ENCODE measurements around the gene RPS2.
A peak's percentile ranks its signal among the peaks of the same experiment; 100 is the strongest.

The RPS2 gene

DNA sequence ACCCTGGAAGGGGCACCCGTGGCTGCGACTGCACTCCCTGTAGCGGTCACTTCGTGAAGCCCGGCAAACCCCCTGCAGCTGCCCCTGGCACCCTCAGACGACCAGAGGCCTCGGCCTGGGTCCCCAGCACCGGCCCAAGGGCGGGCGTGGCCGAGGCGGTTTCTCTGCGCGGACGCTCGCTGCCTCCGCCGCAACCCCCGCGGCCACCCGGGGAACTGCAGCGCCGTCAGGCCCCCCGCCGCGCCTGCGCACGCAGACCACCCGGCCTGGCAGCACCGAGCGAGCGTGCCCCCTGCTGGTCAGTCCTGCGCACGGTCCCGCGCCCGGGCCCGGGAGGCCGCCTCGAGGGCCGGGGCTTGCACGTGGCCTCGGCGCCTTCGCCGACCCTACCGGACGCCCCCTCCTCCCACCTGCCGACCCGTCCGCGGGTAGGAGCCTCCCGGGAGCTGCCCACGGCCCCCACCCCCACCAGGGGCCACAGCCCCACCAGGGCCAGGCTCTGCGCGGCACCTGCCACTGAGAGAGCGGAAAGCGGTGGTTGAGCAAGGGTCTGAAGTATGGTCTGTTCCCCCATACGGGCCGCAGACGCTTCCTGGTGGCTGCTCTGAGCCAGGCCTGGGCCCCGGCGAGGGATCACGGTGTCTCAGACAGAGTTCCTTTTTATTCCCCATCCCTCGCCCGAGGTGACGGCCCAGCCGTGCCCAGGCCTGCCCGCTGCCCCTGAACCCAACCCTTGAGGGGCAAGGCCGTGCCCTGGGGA lies 34.9 kb downstream of the RPS2 start:
- no peaks in the 10 kb centered on the region for H3K27me3 ChIP-seq (ENCODE audit: insufficient read depth, low read depth, severe bottlenecking)
- TF ChIP-seq, protein P1, sequence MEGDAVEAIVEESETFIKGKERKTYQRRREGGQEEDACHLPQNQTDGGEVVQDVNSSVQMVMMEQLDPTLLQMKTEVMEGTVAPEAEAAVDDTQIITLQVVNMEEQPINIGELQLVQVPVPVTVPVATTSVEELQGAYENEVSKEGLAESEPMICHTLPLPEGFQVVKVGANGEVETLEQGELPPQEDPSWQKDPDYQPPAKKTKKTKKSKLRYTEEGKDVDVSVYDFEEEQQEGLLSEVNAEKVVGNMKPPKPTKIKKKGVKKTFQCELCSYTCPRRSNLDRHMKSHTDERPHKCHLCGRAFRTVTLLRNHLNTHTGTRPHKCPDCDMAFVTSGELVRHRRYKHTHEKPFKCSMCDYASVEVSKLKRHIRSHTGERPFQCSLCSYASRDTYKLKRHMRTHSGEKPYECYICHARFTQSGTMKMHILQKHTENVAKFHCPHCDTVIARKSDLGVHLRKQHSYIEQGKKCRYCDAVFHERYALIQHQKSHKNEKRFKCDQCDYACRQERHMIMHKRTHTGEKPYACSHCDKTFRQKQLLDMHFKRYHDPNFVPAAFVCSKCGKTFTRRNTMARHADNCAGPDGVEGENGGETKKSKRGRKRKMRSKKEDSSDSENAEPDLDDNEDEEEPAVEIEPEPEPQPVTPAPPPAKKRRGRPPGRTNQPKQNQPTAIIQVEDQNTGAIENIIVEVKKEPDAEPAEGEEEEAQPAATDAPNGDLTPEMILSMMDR (IDR thresholded peaks at IDR 0.05; ENCODE audit: low read depth, low read length): peak; percentile 90
- peak; percentile 86 for DNase-seq
- H3K27ac ChIP-seq: peak overlapping the region; percentile 52
- H3K9me3 ChIP-seq (ENCODE audit: severe bottlenecking): no peaks in the 10 kb centered on the region
- H3K36me3 ChIP-seq: no peaks in the 10 kb centered on the region
- peak overlapping the region; percentile 48 for H3K4me3 ChIP-seq (ENCODE audit: low read depth, low read length)

DNA sequence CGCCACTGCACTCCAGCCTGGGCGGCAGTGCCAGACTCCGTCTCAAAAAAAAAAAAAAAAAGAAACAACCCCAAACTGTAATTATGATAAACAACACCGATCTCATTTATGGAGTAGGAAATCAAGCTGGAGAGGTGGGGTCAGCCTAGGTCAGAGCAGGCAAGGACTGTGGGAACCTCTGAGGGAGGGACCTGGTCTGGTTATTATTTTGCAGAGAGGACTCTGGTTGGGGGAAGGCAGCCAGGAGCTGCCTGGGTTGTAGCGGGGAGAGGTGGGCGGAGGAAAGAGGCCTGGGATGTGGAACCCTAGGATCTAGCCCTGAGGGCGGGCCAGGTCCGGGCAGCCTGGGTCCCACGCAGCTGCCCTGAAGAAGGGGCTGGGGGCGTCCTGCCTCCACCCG lies 35.5 kb downstream of the RPS2 start:
- Histone ChIP-seq H3K4me3 (ENCODE audit: low read depth, low read length) (peak overlapping the region; percentile 48), H3K36me3 (no peaks in the 10 kb centered on the region), H3K27me3 (ENCODE audit: insufficient read depth, low read depth, severe bottlenecking) (no peaks in the 10 kb centered on the region), H3K9me3 (ENCODE audit: severe bottlenecking) (no peaks in the 10 kb centered on the region), H3K27ac (peak overlapping the region; percentile 49)
- TF ChIP-seq, protein P1 (IDR thresholded peaks at IDR 0.05; ENCODE audit: low read depth, low read length): no peak
- peak; percentile 54 for DNase-seq

DNA sequence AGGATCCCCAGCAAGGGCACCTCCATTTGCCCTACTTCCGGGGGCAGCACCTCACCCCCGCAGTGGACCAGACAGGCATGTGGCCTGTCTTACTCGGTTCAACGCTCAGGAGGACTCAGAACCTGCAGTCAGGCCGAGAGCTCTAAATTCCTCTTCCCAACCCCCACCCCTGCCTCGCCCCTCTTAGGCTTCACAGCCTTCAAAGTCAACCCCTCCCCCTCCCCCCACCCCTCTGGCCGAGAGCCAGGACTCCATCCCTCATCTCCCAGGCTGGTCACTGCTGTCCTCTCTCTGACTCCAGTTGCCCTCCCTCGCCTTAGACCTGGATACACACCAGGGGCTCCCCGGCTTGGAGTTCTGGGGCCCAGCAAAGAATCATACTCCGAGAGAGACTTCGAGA lies 38.4 kb downstream of the RPS2 start:
- Histone ChIP-seq H3K36me3 (no peaks in the 10 kb centered on the region), H3K9me3 (ENCODE audit: severe bottlenecking) (no peaks in the 10 kb centered on the region), H3K27ac (no peak overlapping the region), H3K27me3 (ENCODE audit: insufficient read depth, low read depth, severe bottlenecking) (peaks cover 4% of the 10 kb centered on the region), H3K4me3 (ENCODE audit: low read depth, low read length) (no peak overlapping the region)
- TF ChIP-seq, protein P1 (IDR thresholded peaks at IDR 0.05; ENCODE audit: low read depth, low read length): no peak
- no peak for DNase-seq

DNA sequence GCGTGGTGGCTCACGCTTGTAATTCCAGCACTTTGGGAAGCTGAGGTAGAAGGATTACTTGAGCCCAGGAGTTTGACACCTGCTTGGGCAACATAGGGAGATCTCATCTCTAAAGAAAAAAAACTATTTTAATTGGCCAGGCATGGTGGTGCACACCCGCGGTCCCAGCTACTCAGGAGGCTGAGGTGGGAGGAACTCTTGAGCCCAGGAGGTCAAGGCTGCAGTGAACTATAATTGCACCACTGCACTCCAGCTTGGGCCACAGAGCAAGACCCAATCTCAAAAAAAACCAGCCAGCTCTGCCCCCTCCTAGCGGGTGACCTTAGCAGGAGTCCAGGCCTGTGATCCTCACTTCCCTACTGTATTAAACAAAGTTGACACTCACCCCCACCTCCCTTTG lies 40.5 kb downstream of the RPS2 start:
- Histone ChIP-seq H3K4me3 (ENCODE audit: low read depth, low read length) (no peak overlapping the region), H3K9me3 (ENCODE audit: severe bottlenecking) (no peaks in the 10 kb centered on the region), H3K36me3 (no peaks in the 10 kb centered on the region), H3K27me3 (ENCODE audit: insufficient read depth, low read depth, severe bottlenecking) (peaks cover 20% of the 10 kb centered on the region), H3K27ac (no peak overlapping the region)
- TF ChIP-seq, protein P1 (IDR thresholded peaks at IDR 0.05; ENCODE audit: low read depth, low read length): no peak
- DNase-seq: no peak

DNA sequence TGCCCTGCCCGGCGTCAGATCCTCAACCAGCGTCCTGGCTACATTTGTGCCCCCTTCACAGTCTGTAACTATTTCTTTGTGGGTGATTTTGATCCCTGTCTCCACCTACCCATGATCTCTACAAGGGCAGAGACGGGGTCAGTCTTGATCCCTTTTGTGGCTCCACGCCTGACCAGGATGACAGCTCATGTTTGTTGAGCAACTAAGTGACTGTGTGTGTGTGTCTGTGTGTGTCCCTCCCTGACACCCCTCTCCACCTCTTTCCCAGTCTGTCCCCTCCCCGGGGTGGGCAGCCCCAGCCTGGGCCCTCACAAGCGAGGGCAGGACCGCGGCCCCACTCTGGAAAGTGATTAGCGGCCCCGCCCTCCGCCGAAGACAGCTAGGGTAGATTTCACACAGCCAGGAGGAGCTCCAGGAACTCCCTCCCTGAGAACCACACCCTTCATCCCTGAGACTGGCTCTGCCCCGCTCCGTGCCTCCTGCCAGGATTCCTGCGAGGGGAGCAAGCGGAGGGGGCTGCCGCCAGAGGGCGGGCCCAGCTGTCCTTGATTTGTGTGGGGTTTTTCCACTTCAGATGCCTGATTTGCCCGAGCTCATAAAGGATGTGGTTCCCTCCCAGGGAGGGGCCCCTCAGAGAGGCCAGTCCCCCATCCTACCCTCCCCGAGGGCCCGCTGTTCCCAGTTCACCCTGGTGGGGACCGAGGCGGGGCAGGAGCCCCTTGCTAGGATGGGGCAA lies 41.2 kb downstream of the RPS2 start:
- DNase-seq: peak; percentile 81
- Histone ChIP-seq H3K36me3 (no peaks in the 10 kb centered on the region), H3K9me3 (ENCODE audit: severe bottlenecking) (no peaks in the 10 kb centered on the region), H3K27me3 (ENCODE audit: insufficient read depth, low read depth, severe bottlenecking) (peaks cover 26% of the 10 kb centered on the region), H3K4me3 (ENCODE audit: low read depth, low read length) (no peak overlapping the region), H3K27ac (no peak overlapping the region)
- TF ChIP-seq, protein P1 (IDR thresholded peaks at IDR 0.05; ENCODE audit: low read depth, low read length): peak; percentile 61

Measured in WERI-Rb-1 (cell line).